H1 (cell line): ENCODE results near the gene GMNC. TPM values are rescaled to one million over a fixed set of nuclear protein-coding genes. Genes with fewer than 3 reads are reported as not detected.

ENCODE experiments used
- CTCF ChIA-PET: fragments of 300-600 bp; sonication (Branson Sonifier 250); formaldehyde crosslinking; loops from one replicate; lab custom pipeline; 2021; ENCODE audit not compliant: partially characterized antibody; lab: Charles Lee
- POLR2A ChIA-PET: fragments of 300-600 bp; sonication (Branson Sonifier 250); formaldehyde crosslinking; loops from one replicate; lab custom pipeline; 2021; ENCODE audit warnings: inconsistent platforms; ENCODE audit not compliant: partially characterized antibody; lab: Charles Lee
- DNase-seq, 2 experiments: peaks; one replicate each; pipeline versions ENCODE4 v3.0.0 to v3.0.0-alpha.2; 2010 to 2022; ENCODE audit warnings: low spot score in 2 of 2, low read depth in 1 of 2, mixed read lengths in 1 of 2
- FAIRE-seq: peaks from 2 replicates; lab custom pipeline; 2011; peaks lifted over from hg19 to GRCh38; lab: Jason Lieb, UNC
- H2AFZ ChIP-seq: 2 replicates; pipeline ENCODE4 v1.8.1; 2012; ENCODE audit warnings: low read length, inconsistent platforms
- H2AK5ac ChIP-seq: 2 replicates; pipeline ENCODE4 v1.6.1; 2013; ENCODE audit warnings: low read depth, low read length
- H2BK120ac ChIP-seq: replicated peaks from 2 replicates; pipeline ENCODE3; 2013; ENCODE audit warnings: low read depth, low read length, inconsistent platforms
- H2BK12ac ChIP-seq: 2 replicates; pipeline ENCODE4 v1.6.1; 2013; ENCODE audit warnings: low read depth, low read length
- H2BK15ac ChIP-seq: 2 replicates; pipeline ENCODE4 v1.6.1; 2013; ENCODE audit warnings: low read length
- H2BK20ac ChIP-seq: 2 replicates; pipeline ENCODE4 v1.6.1; 2013; ENCODE audit warnings: low read length
- H2BK5ac ChIP-seq: 2 replicates; pipeline ENCODE4 v1.6.1; 2013; ENCODE audit warnings: low read depth, low read length
- H3K14ac ChIP-seq: 2 replicates; pipeline ENCODE4 v1.6.1; 2013; ENCODE audit warnings: inconsistent platforms; ENCODE audit not compliant: insufficient read length
- H3K18ac ChIP-seq: 2 replicates; pipeline ENCODE4 v1.6.1; 2013; ENCODE audit warnings: low read length; ENCODE audit errors: extremely low read depth
- H3K23ac ChIP-seq: 2 replicates; pipeline ENCODE4 v1.6.1; 2013; ENCODE audit warnings: inconsistent platforms; ENCODE audit not compliant: insufficient read length
- H3K23me2 ChIP-seq: 2 replicates; pipeline ENCODE4 v1.6.1; 2013; ENCODE audit warnings: low read depth, low read length
- H3K27ac ChIP-seq: 2 replicates; pipeline ENCODE4 v1.6.1; 2011; ENCODE audit warnings: low read depth, low read length, inconsistent platforms
- H3K27me3 ChIP-seq, 4 experiments: replicated peaks in 1 of 4; 1 replicate in 1 of 4; 2 replicates in 3 of 4; pipeline versions ENCODE4 v1.6.1 to v1.8.1; 2011 to 2013; ENCODE audit warnings: low read length in 3 of 4, mild to moderate bottlenecking in 3 of 4, inconsistent platforms in 2 of 4, mixed read lengths in 2 of 4, moderate library complexity in 1 of 4; ENCODE audit not compliant: control insufficient read depth in 3 of 4, insufficient read depth in 3 of 4; ENCODE audit errors: extremely low read depth in 1 of 4
- H3K36me3 ChIP-seq, 4 experiments: 2 replicates each; pipeline versions ENCODE4 v1.6.1 to v1.8.1; 2011 to 2013; ENCODE audit warnings: mild to moderate bottlenecking in 4 of 4, low read length in 3 of 4, moderate library complexity in 2 of 4, control low read depth in 1 of 4, inconsistent platforms in 1 of 4; ENCODE audit not compliant: insufficient read depth in 4 of 4, control insufficient read depth in 2 of 4
- H3K4ac ChIP-seq: replicated peaks from 2 replicates; pipeline ENCODE3; 2013; ENCODE audit warnings: low read length, low read depth, mixed read lengths, inconsistent platforms; ENCODE audit not compliant: insufficient read length
- H3K4me1 ChIP-seq, 4 experiments: replicated peaks in 1 of 4; 1 replicate in 1 of 4; 2 replicates in 3 of 4; pipeline versions ENCODE4 v1.6.1 to v1.8.1; 2011 to 2013; ENCODE audit warnings: low read length in 3 of 4, inconsistent platforms in 2 of 4, mixed read lengths in 1 of 4; ENCODE audit not compliant: insufficient read depth in 4 of 4, control insufficient read depth in 3 of 4
- H3K4me2 ChIP-seq, 2 experiments: 2 replicates each; pipeline versions ENCODE4 v1.6.1 to v1.8.1; 2011 to 2013; ENCODE audit warnings: low read depth in 2 of 2, low read length in 2 of 2, control low read depth in 1 of 2, inconsistent platforms in 1 of 2, mild to moderate bottlenecking in 1 of 2; ENCODE audit not compliant: insufficient read depth in 1 of 2
- H3K4me3 ChIP-seq, 4 experiments: fragments of 200-600, 300-600 bp in 1 of 4; sonication (generic), shearing (Covaris generic), sonication (Bioruptor Twin) in 1 of 4; 2 replicates each; pipeline versions ENCODE4 v1.5.1 to v1.8.1; 2011 to 2016; ENCODE audit warnings: low read length in 4 of 4, low read depth in 3 of 4, control low read depth in 2 of 4, inconsistent platforms in 2 of 4, mild to moderate bottlenecking in 2 of 4, mixed read lengths in 1 of 4, moderate library complexity in 1 of 4; ENCODE audit not compliant: insufficient read depth in 2 of 4; ENCODE audit errors: extremely low read depth in 1 of 4
- H3K56ac ChIP-seq: replicated peaks from 2 replicates; pipeline ENCODE3; 2013; ENCODE audit warnings: low read depth, mild to moderate bottlenecking, mixed read lengths, low read length, inconsistent platforms; ENCODE audit not compliant: insufficient read length
- H3K79me1 ChIP-seq: 2 replicates; pipeline ENCODE4 v1.6.1; 2013; ENCODE audit warnings: low read depth, low read length, control low read depth
- H3K79me2 ChIP-seq, 2 experiments: 2 replicates each; pipeline versions ENCODE4 v1.6.1 to v1.8.1; 2012 to 2013; ENCODE audit warnings: low read length in 2 of 2, mild to moderate bottlenecking in 2 of 2, inconsistent platforms in 1 of 2; ENCODE audit not compliant: insufficient read depth in 2 of 2, control insufficient read depth in 1 of 2
- H3K9ac ChIP-seq, 4 experiments: replicated peaks in 1 of 4; 1 replicate in 1 of 4; 2 replicates in 3 of 4; pipeline versions ENCODE4 v1.6.1 to v1.8.1; 2011 to 2013; ENCODE audit warnings: low read depth in 3 of 4, low read length in 3 of 4, control low read depth in 2 of 4, mild to moderate bottlenecking in 2 of 4, moderate library complexity in 2 of 4, inconsistent platforms in 1 of 4; ENCODE audit errors: extremely low read depth in 1 of 4
- H3K9me3 ChIP-seq, 2 experiments: 2 replicates each; pipeline versions ENCODE4 v1.6.1 to v1.8.1; 2012 to 2013; ENCODE audit warnings: mild to moderate bottlenecking in 2 of 2, moderate library complexity in 2 of 2, control low read depth in 1 of 2, inconsistent platforms in 1 of 2, low read depth in 1 of 2, low read length in 1 of 2, mixed read lengths in 1 of 2; ENCODE audit not compliant: insufficient read depth in 2 of 2
- H4K20me1 ChIP-seq, 2 experiments: replicated peaks in 1 of 2; 2 replicates each; pipeline versions ENCODE3 to v1.8.1; 2011 to 2013; ENCODE audit warnings: inconsistent platforms in 2 of 2, low read length in 2 of 2, mild to moderate bottlenecking in 1 of 2; ENCODE audit not compliant: insufficient read depth in 2 of 2, control insufficient read depth in 1 of 2
- H4K5ac ChIP-seq: 2 replicates; pipeline ENCODE4 v1.6.1; 2013; ENCODE audit warnings: low read length, low read depth, mixed read lengths, inconsistent platforms; ENCODE audit not compliant: insufficient read length
- H4K8ac ChIP-seq: 2 replicates; pipeline ENCODE4 v1.8.0; 2013; ENCODE audit warnings: mild to moderate bottlenecking, moderate library complexity, low read length, inconsistent platforms; ENCODE audit not compliant: insufficient read depth; ENCODE audit errors: extremely low read depth
- H4K91ac ChIP-seq: replicated peaks from 2 replicates; pipeline ENCODE3; 2013; ENCODE audit warnings: low read length, mixed read lengths, inconsistent platforms; ENCODE audit not compliant: insufficient read length
- ATF3 ChIP-seq: IDR thresholded peaks from 2 replicates; pipeline ENCODE4 v1.6.1; 2011; ENCODE audit warnings: low read depth, mild to moderate bottlenecking, low read length; ENCODE audit not compliant: insufficient read depth
- CEBPB ChIP-seq: IDR thresholded peaks from 2 replicates; pipeline ENCODE4 v1.6.1; 2012; ENCODE audit warnings: low read depth, low read length
- FOSL1 ChIP-seq: IDR thresholded peaks from 2 replicates; pipeline ENCODE4 v1.6.1; 2011; ENCODE audit warnings: mild to moderate bottlenecking, low read depth, low read length, moderate library complexity; ENCODE audit not compliant: insufficient read depth
- GTF2F1 ChIP-seq: IDR thresholded peaks from 2 replicates; pipeline ENCODE4 v1.6.1; 2012; ENCODE audit warnings: low read depth, low read length, improper control_type of control experiment, borderline replicate concordance
- KDM4A ChIP-seq: IDR thresholded peaks from one replicate; pipeline ENCODE4 v1.7.1; 2012; ENCODE audit warnings: low read depth, mild to moderate bottlenecking, moderate library complexity, low read length, inconsistent platforms; ENCODE audit not compliant: severe bottlenecking
- KDM5A ChIP-seq: fragments of 200-600 bp; IDR thresholded peaks from 2 replicates; pipeline ENCODE4 v1.7.1; 2012; ENCODE audit warnings: mild to moderate bottlenecking, low read length, inconsistent platforms, mixed read lengths
- POLR2A ChIP-seq, 2 experiments: IDR thresholded peaks; 1 replicate in 1 of 2; 2 replicates in 1 of 2; pipeline ENCODE4 v1.6.1; 2011; ENCODE audit warnings: low read depth in 2 of 2, low read length in 2 of 2, mild to moderate bottlenecking in 2 of 2; ENCODE audit errors: control extremely low read depth in 1 of 2
- RNF2 ChIP-seq: fragments of 200-900, 300-1000 bp; sonication (generic); IDR thresholded peaks from 2 replicates; pipeline ENCODE4 v1.7.1; 2016; ENCODE audit warnings: borderline replicate concordance, low read depth, mild to moderate bottlenecking, antibody characterized with exemption, low read length; ENCODE audit not compliant: poor library complexity, severe bottlenecking; ENCODE audit errors: missing control alignments
- TAF7 ChIP-seq: optimal IDR thresholded peaks from 2 replicates; pipeline ENCODE3; 2011; ENCODE audit warnings: low read depth, mild to moderate bottlenecking, inconsistent platforms, low read length, moderate library complexity, borderline replicate concordance
- TEAD4 ChIP-seq: IDR thresholded peaks from 2 replicates; pipeline ENCODE4 v1.6.1; 2012; ENCODE audit warnings: low read depth, low read length, inconsistent platforms, mixed read lengths
- ZNF274 ChIP-seq: IDR thresholded peaks from 2 replicates; pipeline ENCODE4 v1.7.0; 2012; ENCODE audit warnings: low read length, borderline replicate concordance; ENCODE audit errors: extremely low read depth
- WGBS, 2 experiments: shearing (Covaris generic) in 1 of 2; methylation state at CpG; one replicate each; pipeline versions ENCODE4 v1.1.6 to v1.1.7; 2013 to 2015; ENCODE audit warnings: low lambda C conversion rate in 2 of 2, mixed read lengths in 2 of 2, inconsistent platforms in 1 of 2, low coverage in 1 of 2, missing lambda C conversion rate in 1 of 2; ENCODE audit not compliant: insufficient replicate concordance in 2 of 2, insufficient coverage in 1 of 2, insufficient read length in 1 of 2; ENCODE audit errors: extremely low coverage in 1 of 2, missing lambda C conversion rate in 1 of 2; 5-methylcytosine and 5-hydroxymethylcytosine counted together
- polyA plus RNA-seq, 7 experiments: library from polyadenylated mRNA; depleted of rRNA in 3 of 7; stranded (reverse) in 5 of 7; unstranded in 2 of 7; fragments of >200 nt in 5 of 7; fragments of 200-250 nt in 2 of 7; gene quantifications; 1 replicate in 5 of 7; 2 replicates in 1 of 7; 4 replicates in 1 of 7; pipeline versions ENCODE4 v1.2.1 to v1.2.3, GENCODE V29; 2011 to 2013; ENCODE audit warnings: missing spikeins in 2 of 7, mixed read lengths in 2 of 7
- total RNA-seq: library from RNA; stranded (reverse); fragmentation: NEBNext Ultra II Directional; extraction: Animal tissue kit (Norgen Biotek cat#: 25700); gene quantifications from 2 replicates; pipeline ENCODE4 v1.2.1, GENCODE V29; 2021

GMNC gene
- total and polyA plus RNA-seq, 2 of the 8 experiments (the other 6 are each of a cell fraction or from before 2014, with no cell fraction given), result 0.05 to 0.24 TPM

DNA sequence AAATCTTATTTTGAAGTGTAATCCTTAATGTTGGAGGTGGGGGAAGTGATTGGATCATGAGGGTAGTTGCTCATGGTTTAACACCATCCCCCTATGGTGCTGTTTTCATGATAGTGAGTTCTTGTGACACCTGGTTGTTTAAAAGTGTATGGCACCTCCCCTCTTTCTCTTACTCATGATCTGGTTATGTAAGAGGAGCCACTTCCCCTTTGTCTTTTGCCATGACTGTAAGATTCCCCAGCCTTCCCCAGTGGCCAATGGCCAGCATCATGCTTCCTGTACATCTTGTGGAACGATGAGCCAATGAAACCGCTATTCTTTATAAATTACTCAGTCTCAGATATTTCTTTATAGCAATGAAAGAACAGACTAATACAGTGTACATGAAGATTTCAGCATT, 39.8 kb upstream of the GMNC start:
- Histone ChIP-seq H3K56ac (no peak overlapping the region), H2BK12ac (no peak overlapping the region)
- 84% methylated on average over 2 of the region's 2 CpGs; no CpG with 5 or more reads in 1 of the 2 experiments for WGBS, 2 experiments

More for the DNA sequence above, 39.8 kb upstream of the GMNC start:
- Histone ChIP-seq H2BK120ac (no peak overlapping the region), H3K79me1 (no peaks in the 10 kb centered on the region), H4K8ac (no peak overlapping the region), H2AK5ac (no peak overlapping the region), H3K4me3 (no peak overlapping the region), H3K36me3 (no peaks in the 10 kb centered on the region), H3K4me2 (no peak overlapping the region), H3K9ac (no peak overlapping the region), H2AFZ (no peak overlapping the region), H3K4ac (no peak overlapping the region), H2BK5ac (no peak overlapping the region), H3K23ac (no peak overlapping the region), H3K79me2 (no peaks in the 10 kb centered on the region), H2BK20ac (no peak overlapping the region), H3K27me3 (no peaks in the 10 kb centered on the region), H4K20me1 (no peaks in the 10 kb centered on the region), H4K5ac (no peak overlapping the region), H3K14ac (no peak overlapping the region), H3K23me2 (no peaks in the 10 kb centered on the region), H3K27ac (no peak overlapping the region), H3K9me3 (peaks cover 10 to 15% of the 10 kb centered on the region in 2 experiments; a peak in 2 of 4 replicates), H4K91ac (no peak overlapping the region), H2BK15ac (no peak overlapping the region), H3K4me1 (no peaks in the 10 kb centered on the region), H3K18ac (no peak overlapping the region)
- TF ChIP-seq FOSL1 (no peak), TAF7 (no peak), CEBPB (no peak), RNF2 (no peak), GTF2F1 (no peak), POLR2A (IDR thresholded peaks at IDR 0.05; ENCODE audit: control extremely low read depth in 1 of 2, low read depth in 2 of 2, low read length in 2 of 2) (no peak), ZNF274 (no peak), TEAD4 (no peak), ATF3 (no peak), KDM4A (no peak), KDM5A (no peak)
- ChIA-PET POLR2A (no interaction called here), CTCF (interaction anchor here (1.1 kb wide), 1 partner anchor 19 kb away, joined by 4 read pairs; no protein-coding TSS in a partner anchor)
- DNase-seq (no peak), FAIRE-seq (no peak)
